ENCODE data around the gene GUCA1C. TPM values are rescaled to one million over a fixed set of nuclear protein-coding genes. Genes with fewer than 3 reads are reported as not detected.

Gene GUCA1C
- total RNA-seq, 1 experiment from 2014 or later: not detected

DNA sequence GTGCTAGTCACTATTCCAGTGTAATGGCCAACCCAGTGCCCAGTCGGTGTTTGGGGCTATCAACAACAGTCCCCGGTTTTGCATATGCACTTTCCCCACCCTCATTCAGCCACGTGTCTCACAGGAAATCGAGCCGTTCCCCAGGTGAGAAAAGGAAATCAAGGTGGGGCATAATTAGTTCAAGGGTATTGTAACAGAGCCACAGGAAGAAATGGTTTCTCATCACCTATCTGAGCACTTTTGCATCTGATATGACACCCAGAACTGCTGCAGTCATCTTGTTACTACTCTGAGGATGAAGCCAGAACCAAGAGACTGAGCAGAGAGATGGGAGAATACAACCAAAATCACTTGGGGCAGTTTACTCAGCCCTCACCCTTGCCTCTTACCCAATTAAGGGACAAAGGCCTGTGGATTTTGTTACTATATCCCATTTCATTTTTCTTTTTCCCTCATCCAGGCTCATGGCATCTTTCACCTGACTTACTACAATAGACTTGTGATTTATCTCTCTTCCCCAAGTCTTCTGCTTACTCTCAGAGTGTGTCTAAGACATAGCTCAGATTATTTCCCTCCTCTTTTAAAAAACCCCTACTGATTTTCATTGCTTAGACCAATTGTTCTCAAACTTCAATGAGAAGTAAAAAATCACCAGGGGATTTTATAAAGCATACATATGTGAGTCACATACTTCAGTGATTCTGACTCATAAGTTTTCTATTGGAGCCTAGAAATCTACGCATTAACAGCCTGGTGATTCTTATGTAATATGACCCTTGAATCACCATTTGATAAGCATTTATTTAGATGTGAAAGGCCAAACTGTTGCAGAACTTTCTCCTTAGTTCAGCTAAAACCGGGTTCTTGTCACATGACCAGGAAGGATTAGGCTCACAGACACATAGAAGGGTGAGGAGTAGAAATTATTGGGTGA is 90.5 kb downstream of the GUCA1C start:
- Mint-ChIP-seq H3K4me3 (no peak overlapping the region), H3K27ac (no peak overlapping the region; the same call in 1 of the 2 replicates), H3K9me3 (peaks cover 18% of the 10 kb centered on the region), H3K27me3 (ENCODE audit: low read depth) (no peaks in the 10 kb centered on the region), H3K4me1 (peaks cover 47% of the 10 kb centered on the region), H3K36me3 (peaks cover 11% of the 10 kb centered on the region)
- POLR2A ChIA-PET: no interaction called here
- DNase-seq (ENCODE audit: low spot score) (no peak), ATAC-seq (peak; percentile 48)
- CTCF ChIA-PET: no interaction called here
- TF ChIP-seq ZNF121 (CRISPR knock-in tag; IDR thresholded peaks at IDR 0.05): no peak
- TF ChIP-seq ELF4 (CRISPR knock-in tag; IDR thresholded peaks at IDR 0.05; ENCODE audit: low read depth): no peak
- TF ChIP-seq, protein P1, sequence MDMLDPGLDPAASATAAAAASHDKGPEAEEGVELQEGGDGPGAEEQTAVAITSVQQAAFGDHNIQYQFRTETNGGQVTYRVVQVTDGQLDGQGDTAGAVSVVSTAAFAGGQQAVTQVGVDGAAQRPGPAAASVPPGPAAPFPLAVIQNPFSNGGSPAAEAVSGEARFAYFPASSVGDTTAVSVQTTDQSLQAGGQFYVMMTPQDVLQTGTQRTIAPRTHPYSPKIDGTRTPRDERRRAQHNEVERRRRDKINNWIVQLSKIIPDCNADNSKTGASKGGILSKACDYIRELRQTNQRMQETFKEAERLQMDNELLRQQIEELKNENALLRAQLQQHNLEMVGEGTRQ (CRISPR knock-in tag; IDR thresholded peaks at IDR 0.05): peak; percentile 25
- no peak for TF ChIP-seq SOX15 (CRISPR knock-in tag; IDR thresholded peaks at IDR 0.05)
- TF ChIP-seq, protein P2, sequence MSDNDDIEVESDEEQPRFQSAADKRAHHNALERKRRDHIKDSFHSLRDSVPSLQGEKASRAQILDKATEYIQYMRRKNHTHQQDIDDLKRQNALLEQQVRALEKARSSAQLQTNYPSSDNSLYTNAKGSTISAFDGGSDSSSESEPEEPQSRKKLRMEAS (CRISPR knock-in tag; IDR thresholded peaks at IDR 0.05): no peak
- TF ChIP-seq SMAD3 (CRISPR knock-in tag; IDR thresholded peaks at IDR 0.05; ENCODE audit: borderline replicate concordance): no peak
- TF ChIP-seq FOXJ3 (CRISPR knock-in tag; IDR thresholded peaks at IDR 0.05; ENCODE audit: borderline replicate concordance): no peak
- no peak for TF ChIP-seq TP53 (CRISPR knock-in tag; IDR thresholded peaks at IDR 0.05)

DNA sequence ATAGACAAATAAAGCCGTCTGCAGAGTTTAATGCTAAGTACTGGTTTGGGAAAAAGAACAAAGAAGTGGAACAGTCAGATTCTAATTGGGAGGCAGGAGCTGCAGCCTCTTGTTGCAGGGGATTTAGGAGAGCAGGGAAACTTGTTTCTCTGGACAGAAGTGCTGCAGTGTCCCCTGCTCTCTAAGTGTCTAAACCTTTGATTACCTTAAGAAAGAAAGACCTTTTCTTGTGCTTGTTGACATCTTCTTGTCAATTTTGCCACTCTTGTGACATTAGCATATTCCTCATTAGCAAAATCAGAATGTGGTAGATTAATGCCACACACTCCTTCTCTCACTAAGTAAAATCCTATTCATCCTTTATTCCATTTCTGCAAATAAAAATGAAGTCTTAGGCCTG is 92.3 kb downstream of the GUCA1C start:
- Mint-ChIP-seq H3K36me3 (peaks cover 11% of the 10 kb centered on the region), H3K27me3 (ENCODE audit: low read depth) (no peaks in the 10 kb centered on the region), H3K4me1 (peaks cover 47% of the 10 kb centered on the region), H3K27ac (peak overlapping the region; percentile 33; the same call in 1 of the 2 replicates), H3K9me3 (peaks cover 18% of the 10 kb centered on the region), H3K4me3 (no peak overlapping the region)
- DNase-seq (ENCODE audit: low spot score): no peak
- ATAC-seq: no peak
- TF ChIP-seq ZNF423 (CRISPR knock-in tag; IDR thresholded peaks at IDR 0.05) (no peak), TEAD1 (CRISPR knock-in tag; IDR thresholded peaks at IDR 0.05) (no peak), SMAD3 (CRISPR knock-in tag; IDR thresholded peaks at IDR 0.05; ENCODE audit: borderline replicate concordance) (no peak), NR3C1 (CRISPR knock-in tag; conservative IDR thresholded peaks at IDR 0.05; ENCODE audit: low read depth) (no peak), JUN (CRISPR knock-in tag; IDR thresholded peaks at IDR 0.05) (no peak)
- TF ChIP-seq, protein P3, sequence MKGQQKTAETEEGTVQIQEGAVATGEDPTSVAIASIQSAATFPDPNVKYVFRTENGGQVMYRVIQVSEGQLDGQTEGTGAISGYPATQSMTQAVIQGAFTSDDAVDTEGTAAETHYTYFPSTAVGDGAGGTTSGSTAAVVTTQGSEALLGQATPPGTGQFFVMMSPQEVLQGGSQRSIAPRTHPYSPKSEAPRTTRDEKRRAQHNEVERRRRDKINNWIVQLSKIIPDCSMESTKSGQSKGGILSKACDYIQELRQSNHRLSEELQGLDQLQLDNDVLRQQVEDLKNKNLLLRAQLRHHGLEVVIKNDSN (CRISPR knock-in tag; IDR thresholded peaks at IDR 0.05): no peak
- TF ChIP-seq, protein P4, sequence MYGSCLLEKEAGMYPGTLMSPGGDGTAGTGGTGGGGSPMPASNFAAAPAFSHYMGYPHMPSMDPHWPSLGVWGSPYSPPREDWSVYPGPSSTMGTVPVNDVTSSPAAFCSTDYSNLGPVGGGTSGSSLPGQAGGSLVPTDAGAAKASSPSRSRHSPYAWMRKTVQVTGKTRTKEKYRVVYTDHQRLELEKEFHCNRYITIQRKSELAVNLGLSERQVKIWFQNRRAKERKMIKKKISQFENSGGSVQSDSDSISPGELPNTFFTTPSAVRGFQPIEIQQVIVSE (CRISPR knock-in tag; IDR thresholded peaks at IDR 0.05; ENCODE audit: borderline replicate concordance): no peak
- TF ChIP-seq, protein P5, sequence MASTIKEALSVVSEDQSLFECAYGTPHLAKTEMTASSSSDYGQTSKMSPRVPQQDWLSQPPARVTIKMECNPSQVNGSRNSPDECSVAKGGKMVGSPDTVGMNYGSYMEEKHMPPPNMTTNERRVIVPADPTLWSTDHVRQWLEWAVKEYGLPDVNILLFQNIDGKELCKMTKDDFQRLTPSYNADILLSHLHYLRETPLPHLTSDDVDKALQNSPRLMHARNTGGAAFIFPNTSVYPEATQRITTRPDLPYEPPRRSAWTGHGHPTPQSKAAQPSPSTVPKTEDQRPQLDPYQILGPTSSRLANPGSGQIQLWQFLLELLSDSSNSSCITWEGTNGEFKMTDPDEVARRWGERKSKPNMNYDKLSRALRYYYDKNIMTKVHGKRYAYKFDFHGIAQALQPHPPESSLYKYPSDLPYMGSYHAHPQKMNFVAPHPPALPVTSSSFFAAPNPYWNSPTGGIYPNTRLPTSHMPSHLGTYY (CRISPR knock-in tag; IDR thresholded peaks at IDR 0.05): no peak
- CTCF ChIA-PET: no interaction called here
- POLR2A ChIA-PET: no interaction called here

Other genes with a start within 250 kb of the GUCA1C start
- gene RETNLB, start 196.5 kb downstream of the GUCA1C start, total RNA-seq (2021): not detected in 3 replicates
- gene TRAT1, start 131.1 kb downstream of the GUCA1C start, total RNA-seq (2021): 0.11 TPM in 2 of 3 replicates, not detected in the other
- not detected in 3 replicates for gene MORC1, start 164.3 kb upstream of the GUCA1C start, total RNA-seq (2021)
- not detected in 3 replicates for gene C3orf85, start 182.8 kb upstream of the GUCA1C start, total RNA-seq (2021)

Data from WTC11 (cell line).